GM12891 (cell line): ENCODE results near the gene FOXN3.

Experiments used
- PAX5 ChIP-seq: IDR thresholded peaks from 2 replicates; pipeline ENCODE4 v1.6.1; 2011; ENCODE audit warnings: low read length, moderate library complexity, mild to moderate bottlenecking; ENCODE audit not compliant: insufficient read depth, severe bottlenecking
- POLR2A ChIP-seq: IDR thresholded peaks from 2 replicates; pipeline ENCODE4 v1.6.1; 2011; ENCODE audit warnings: low read depth, low read length, control low read depth
- POLR2AphosphoS5 ChIP-seq: IDR thresholded peaks from 2 replicates; pipeline ENCODE4 v1.6.1; 2011; ENCODE audit warnings: low read depth, low read length, control low read depth
- SPI1 ChIP-seq: IDR thresholded peaks from 2 replicates; pipeline ENCODE4 v1.6.1; 2011; ENCODE audit warnings: low read depth, low read length, control low read depth
- TAF1 ChIP-seq: IDR thresholded peaks from 2 replicates; pipeline ENCODE4 v1.6.1; 2011; ENCODE audit warnings: low read depth, low read length, control low read depth

GRCh38 chr14:89178376-89178775 is 238.7 kb downstream of the FOXN3 start:
- TF ChIP-seq POLR2AphosphoS5 (no peak), POLR2A (no peak), TAF1 (no peak), PAX5 (no peak), SPI1 (no peak)
